GM10248 (cell line): ENCODE data around the gene CXCL1.

Experiments
- CTCF ChIA-PET: fragments of 300-600 bp; sonication (Branson Sonifier 250); formaldehyde crosslinking; extraction: SDS; loops from one replicate; lab custom pipeline; 2021; ENCODE audit warnings: antibody characterized with exemption; lab: Yijun Ruan, JAX
- POLR2A ChIA-PET: fragments of 350-650 bp; sonication (Branson Sonifier 250); formaldehyde crosslinking; extraction: SDS; loops from one replicate; lab custom pipeline; 2020; ENCODE audit warnings: antibody characterized with exemption; lab: Yijun Ruan, JAX
- DNase-seq: peaks from one replicate; pipeline ENCODE4 v3.0.0; 2012; ENCODE audit errors: extremely low spot score
- TF ChIP-seq, protein P1 (sequence below): IDR thresholded peaks from 2 replicates; pipeline ENCODE4 v1.5.1; 2012; ENCODE audit warnings: mild to moderate bottlenecking, low read depth; ENCODE audit errors: extremely low read depth, missing control alignments, control extremely low read depth

Gene CXCL1

GRCh38 chr4:73918058-73918457, 48.9 kb downstream of the CXCL1 start:
- CTCF ChIA-PET, result no interaction called here
- TF ChIP-seq, protein P1, sequence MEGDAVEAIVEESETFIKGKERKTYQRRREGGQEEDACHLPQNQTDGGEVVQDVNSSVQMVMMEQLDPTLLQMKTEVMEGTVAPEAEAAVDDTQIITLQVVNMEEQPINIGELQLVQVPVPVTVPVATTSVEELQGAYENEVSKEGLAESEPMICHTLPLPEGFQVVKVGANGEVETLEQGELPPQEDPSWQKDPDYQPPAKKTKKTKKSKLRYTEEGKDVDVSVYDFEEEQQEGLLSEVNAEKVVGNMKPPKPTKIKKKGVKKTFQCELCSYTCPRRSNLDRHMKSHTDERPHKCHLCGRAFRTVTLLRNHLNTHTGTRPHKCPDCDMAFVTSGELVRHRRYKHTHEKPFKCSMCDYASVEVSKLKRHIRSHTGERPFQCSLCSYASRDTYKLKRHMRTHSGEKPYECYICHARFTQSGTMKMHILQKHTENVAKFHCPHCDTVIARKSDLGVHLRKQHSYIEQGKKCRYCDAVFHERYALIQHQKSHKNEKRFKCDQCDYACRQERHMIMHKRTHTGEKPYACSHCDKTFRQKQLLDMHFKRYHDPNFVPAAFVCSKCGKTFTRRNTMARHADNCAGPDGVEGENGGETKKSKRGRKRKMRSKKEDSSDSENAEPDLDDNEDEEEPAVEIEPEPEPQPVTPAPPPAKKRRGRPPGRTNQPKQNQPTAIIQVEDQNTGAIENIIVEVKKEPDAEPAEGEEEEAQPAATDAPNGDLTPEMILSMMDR, result no peak
- POLR2A ChIA-PET, result no interaction called here
- DNase-seq, result no peak

GRCh38 chr4:73919691-73920090, 50.5 kb downstream of the CXCL1 start:
- TF ChIP-seq, protein P1, result no peak
- CTCF ChIA-PET, result no interaction called here
- POLR2A ChIA-PET, result no interaction called here
- DNase-seq, result no peak
